Esophagus squamous epithelium (tissue), 4 donors: ENCODE results near the gene BTBD10.

Source experiments
- CTCF ChIP-seq, 6 experiments: fragments of 450-650 bp in 4 of 6; fragments of 200-600 bp in 2 of 6; sonication (generic) in 2 of 6; IDR thresholded peaks; one replicate each; pipeline ENCODE4 v1.5.1; 2016 to 2019; ENCODE audit warnings: antibody characterized with exemption in 6 of 6, mild to moderate bottlenecking in 4 of 6, moderate library complexity in 4 of 6
- POLR2A ChIP-seq, 4 donors: fragments of 450-650 bp; IDR thresholded peaks; one replicate each; pipeline ENCODE4 v1.6.1; 2017; ENCODE audit warnings: antibody characterized with exemption in 4 of 4, mild to moderate bottlenecking in 4 of 4, moderate library complexity in 3 of 4

GRCh38 chr11:13380731-13381130 lies 82.3 kb downstream of the BTBD10 start:
- TF ChIP-seq CTCF (IDR thresholded peaks at IDR 0.05), result no peak
- no peak for TF ChIP-seq POLR2A (IDR thresholded peaks at IDR 0.05)
